Thyroid gland (tissue), 4 donors: Measurements from ENCODE around the gene NR1D2. TPM values are rescaled to one million over a fixed set of nuclear protein-coding genes. Genes with fewer than 3 reads are reported as not detected.
A peak's percentile ranks its signal among the peaks of the same experiment; 100 is the strongest.

Experiments used
- DNase-seq, 2 donors: peaks; one replicate each; pipeline ENCODE4 v3.0.0-alpha.2; 2019
- H3K27ac ChIP-seq, 3 donors: fragments of 200-600 bp; sonication (generic); 1 replicate in 2 of 3; 2 replicates in 1 of 3; pipeline ENCODE4 v1.5.1; 2016 to 2019; ENCODE audit warnings: mild to moderate bottlenecking in 1 of 3, moderate library complexity in 1 of 3
- H3K27me3 ChIP-seq: fragments of 200-600 bp; sonication (generic); one replicate; pipeline ENCODE4 v1.5.1; 2019
- H3K36me3 ChIP-seq, 2 donors: fragments of 200-600 bp; sonication (generic); one replicate each; pipeline ENCODE4 v1.5.1; 2016 to 2019
- H3K4me1 ChIP-seq, 2 donors: fragments of 200-600 bp; sonication (generic); one replicate each; pipeline ENCODE4 v1.5.1; 2017 to 2019
- H3K4me3 ChIP-seq, 3 donors: fragments of 200-600 bp; sonication (generic); replicated peaks in 1 of 3; 1 replicate in 2 of 3; 2 replicates in 1 of 3; pipeline ENCODE4 v1.5.1; 2016; ENCODE audit warnings: mild to moderate bottlenecking in 1 of 3
- H3K9me3 ChIP-seq: fragments of 200-600 bp; sonication (generic); one replicate; pipeline ENCODE4 v1.5.1; 2017
- POLR2A ChIP-seq, 2 donors: fragments of 450-650 bp; IDR thresholded peaks; one replicate each; pipeline ENCODE4 v1.6.1; 2017; ENCODE audit warnings: antibody characterized with exemption in 2 of 2, mild to moderate bottlenecking in 2 of 2, moderate library complexity in 1 of 2
- WGBS, 2 donors: methylation state at CpG; one replicate each; pipeline ENCODE4 v1.1.5; 2017; 5-methylcytosine and 5-hydroxymethylcytosine counted together
- intact Hi-C: fragments of 100-400 bp; cut with DNase I; formaldehyde crosslinking; loops from one replicate; pipeline ENCODE4 v1.15.1; 2023
- total RNA-seq, 4 donors: library from RNA; depleted of rRNA; stranded (reverse); fragments of >200 nt; gene quantifications; one replicate each; pipeline ENCODE4 v1.2.3, GENCODE V29; 2016
- TF ChIP-seq, protein P1 (sequence below), 6 experiments: fragments of 200-600 bp in 3 of 6; fragments of 450-650 bp in 3 of 6; sonication (generic) in 3 of 6; IDR thresholded peaks; one replicate each; pipeline ENCODE4 v1.5.1; 2016 to 2019; ENCODE audit warnings: antibody characterized with exemption in 6 of 6, mild to moderate bottlenecking in 2 of 6, inconsistent platforms in 1 of 6, moderate library complexity in 1 of 6

NR1D2 gene
- total RNA-seq, 4 donors from 2014 or later, result 44.2 to 108 (median 68.1) TPM

DNA sequence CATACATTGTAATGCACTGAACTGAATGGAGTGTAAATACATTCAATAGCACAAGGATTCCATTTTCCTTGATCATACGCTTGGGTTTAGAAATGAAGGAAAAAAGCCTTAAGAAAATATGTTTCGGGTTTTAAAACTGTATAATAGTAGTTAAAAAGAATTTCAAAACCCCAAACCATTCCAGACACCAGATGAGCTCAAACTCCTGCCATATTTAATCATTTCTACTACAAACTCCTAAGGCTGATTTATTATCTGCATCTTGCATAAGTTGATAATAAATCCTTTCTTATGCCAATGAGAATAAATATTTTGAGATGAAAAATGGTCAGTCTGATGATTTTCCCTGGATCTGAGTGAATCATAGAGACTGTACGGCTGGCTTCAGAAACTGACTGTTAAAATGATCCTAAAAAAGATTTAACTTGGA, 51.0 kb downstream of the NR1D2 start:
- intact Hi-C loops, result loop anchor here (10.0 kb wide), 2 partner anchors 499 to 689 kb away; partner anchors contain the start of gene THRB
- no peaks in the 10 kb centered on the region for H3K27me3 ChIP-seq
- no peak overlapping the region for H3K27ac ChIP-seq
- H3K4me3 ChIP-seq, result no peak overlapping the region
- 92 to 93% methylated on average over 3 of the region's 3 CpGs for WGBS, 2 donors
- TF ChIP-seq, protein P1, sequence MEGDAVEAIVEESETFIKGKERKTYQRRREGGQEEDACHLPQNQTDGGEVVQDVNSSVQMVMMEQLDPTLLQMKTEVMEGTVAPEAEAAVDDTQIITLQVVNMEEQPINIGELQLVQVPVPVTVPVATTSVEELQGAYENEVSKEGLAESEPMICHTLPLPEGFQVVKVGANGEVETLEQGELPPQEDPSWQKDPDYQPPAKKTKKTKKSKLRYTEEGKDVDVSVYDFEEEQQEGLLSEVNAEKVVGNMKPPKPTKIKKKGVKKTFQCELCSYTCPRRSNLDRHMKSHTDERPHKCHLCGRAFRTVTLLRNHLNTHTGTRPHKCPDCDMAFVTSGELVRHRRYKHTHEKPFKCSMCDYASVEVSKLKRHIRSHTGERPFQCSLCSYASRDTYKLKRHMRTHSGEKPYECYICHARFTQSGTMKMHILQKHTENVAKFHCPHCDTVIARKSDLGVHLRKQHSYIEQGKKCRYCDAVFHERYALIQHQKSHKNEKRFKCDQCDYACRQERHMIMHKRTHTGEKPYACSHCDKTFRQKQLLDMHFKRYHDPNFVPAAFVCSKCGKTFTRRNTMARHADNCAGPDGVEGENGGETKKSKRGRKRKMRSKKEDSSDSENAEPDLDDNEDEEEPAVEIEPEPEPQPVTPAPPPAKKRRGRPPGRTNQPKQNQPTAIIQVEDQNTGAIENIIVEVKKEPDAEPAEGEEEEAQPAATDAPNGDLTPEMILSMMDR (IDR thresholded peaks at IDR 0.05), result no peak
- no peak for TF ChIP-seq POLR2A (IDR thresholded peaks at IDR 0.05)
- H3K4me1 ChIP-seq, result peaks cover 0 to 12% of the 10 kb centered on the region in 2 donors
- no peaks in the 10 kb centered on the region for H3K36me3 ChIP-seq
- no peaks in the 10 kb centered on the region for H3K9me3 ChIP-seq
- no peak for DNase-seq

DNA sequence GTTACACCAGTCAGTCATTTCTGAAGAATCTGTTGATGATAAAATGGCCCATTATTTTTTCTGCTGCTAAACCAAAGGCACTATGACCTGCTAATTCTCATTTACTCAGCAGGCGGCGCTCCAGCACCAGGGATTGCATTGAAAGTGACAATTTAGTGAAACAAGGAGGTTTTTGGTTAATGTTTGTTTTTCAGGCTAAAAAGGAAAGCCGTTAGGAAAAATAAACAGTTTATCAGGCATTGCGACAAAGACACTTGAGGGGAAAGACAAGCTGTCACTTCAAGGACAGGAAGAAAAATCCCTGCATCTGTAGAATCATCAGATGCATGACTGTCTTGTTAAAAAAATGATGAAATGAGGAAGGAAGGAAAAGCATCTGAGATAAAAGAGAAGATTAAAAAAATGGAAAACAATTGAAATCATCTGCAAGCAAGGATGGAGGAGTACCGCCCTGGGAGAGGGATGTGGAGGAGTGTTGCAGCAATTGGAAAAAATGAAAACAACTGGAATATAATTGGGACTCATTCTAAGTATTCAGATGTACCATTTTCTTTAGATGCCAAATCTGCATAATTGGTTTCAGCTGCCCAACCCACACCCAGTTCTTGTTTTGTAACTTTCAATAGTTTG, 54.0 kb downstream of the NR1D2 start:
- H3K36me3 ChIP-seq, result no peaks in the 10 kb centered on the region
- no peaks in the 10 kb centered on the region for H3K27me3 ChIP-seq
- DNase-seq, result peak; percentile 74 to 80
- TF ChIP-seq POLR2A (IDR thresholded peaks at IDR 0.05), result no peak
- TF ChIP-seq, protein P1 (IDR thresholded peaks at IDR 0.05), result peak; percentile 65 to 99 (median 94)
- WGBS, 2 donors, result 7 to 8% methylated on average over 5 of the region's 5 CpGs
- no peaks in the 10 kb centered on the region for H3K9me3 ChIP-seq
- H3K4me1 ChIP-seq, result peaks cover 0 to 6% of the 10 kb centered on the region in 2 donors
- intact Hi-C loops, result loop anchor here (10.0 kb wide), 2 partner anchors 496 to 686 kb away; partner anchors contain the start of gene THRB
- H3K27ac ChIP-seq, result no peak overlapping the region
- no peak overlapping the region for H3K4me3 ChIP-seq

DNA sequence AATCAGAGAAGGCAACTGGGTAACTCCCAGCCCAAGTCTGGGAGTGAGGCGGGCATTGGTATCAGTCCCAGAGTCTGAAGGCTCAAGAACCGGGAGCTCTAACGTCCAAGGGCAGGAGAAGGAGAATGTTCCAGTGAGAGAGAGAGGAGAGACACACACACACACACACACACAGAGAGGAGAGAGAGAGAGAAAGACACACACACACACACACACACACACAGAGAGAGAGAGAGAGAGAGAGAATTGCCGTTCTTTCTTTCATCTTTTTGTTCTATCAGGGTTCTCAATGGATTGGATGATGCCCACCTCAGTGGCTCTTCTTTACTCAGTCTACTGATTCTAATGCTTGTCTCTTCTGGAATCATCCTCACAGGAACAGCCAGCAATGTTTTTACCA, 57.0 kb downstream of the NR1D2 start:
- Histone ChIP-seq H3K9me3 (no peaks in the 10 kb centered on the region), H3K4me3 (no peak overlapping the region), H3K4me1 (peaks cover 0 to 4% of the 10 kb centered on the region in 2 donors), H3K27me3 (no peaks in the 10 kb centered on the region), H3K27ac (no peak overlapping the region), H3K36me3 (no peaks in the 10 kb centered on the region)
- intact Hi-C loops, result loop anchor here (5.0 kb wide), 1 partner anchor 235 kb away; no protein-coding TSS in a partner anchor
- DNase-seq, result no peak
- TF ChIP-seq, protein P1 (IDR thresholded peaks at IDR 0.05), result no peak
- no peak for TF ChIP-seq POLR2A (IDR thresholded peaks at IDR 0.05)
- WGBS, 2 donors, result 87 to 90% methylated on average over 4 of the region's 4 CpGs

DNA sequence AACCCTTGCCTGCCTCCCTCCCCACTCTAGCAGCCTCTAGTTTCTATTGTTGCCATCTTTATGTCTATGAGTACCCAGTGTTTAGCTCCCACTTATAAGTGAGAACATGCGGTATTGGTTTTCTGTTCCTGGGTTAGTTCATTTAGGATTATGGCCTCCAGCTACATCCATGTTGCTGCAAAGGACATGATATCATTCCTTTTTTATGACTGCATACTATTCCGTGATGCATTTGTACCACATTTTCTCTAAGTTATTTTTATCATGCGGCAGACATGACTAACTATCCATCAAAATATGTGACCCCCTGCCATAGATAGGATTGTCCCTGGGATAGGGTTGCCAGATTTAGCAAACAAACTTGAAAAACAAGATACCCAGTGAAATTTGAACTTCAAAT, 58.4 kb downstream of the NR1D2 start:
- no peaks in the 10 kb centered on the region for H3K27me3 ChIP-seq
- intact Hi-C loops, result loop anchor here (5.0 kb wide), 1 partner anchor 234 kb away; no protein-coding TSS in a partner anchor
- H3K4me1 ChIP-seq, result peaks cover 0 to 4% of the 10 kb centered on the region in 2 donors
- H3K4me3 ChIP-seq, result no peak overlapping the region
- WGBS, 2 donors, result 97 to 99% methylated on average over 3 of the region's 3 CpGs
- no peak overlapping the region for H3K27ac ChIP-seq
- H3K36me3 ChIP-seq, result no peaks in the 10 kb centered on the region
- TF ChIP-seq, protein P1 (IDR thresholded peaks at IDR 0.05), result no peak
- TF ChIP-seq POLR2A (IDR thresholded peaks at IDR 0.05), result no peak
- no peaks in the 10 kb centered on the region for H3K9me3 ChIP-seq
- DNase-seq, result no peak
